Gastrocnemius medialis (tissue), 4 donors: Measurements from ENCODE around the gene KRTAP6-3.

Experiments
- CTCF ChIP-seq, 5 experiments: fragments of 450-650 bp in 3 of 5; fragments of 200-600 bp in 2 of 5; sonication (generic) in 2 of 5; IDR thresholded peaks in 4 of 5; conservative IDR thresholded peaks in 1 of 5; 1 replicate in 4 of 5; 2 replicates in 1 of 5; pipeline ENCODE4 v1.5.1; 2016 to 2019; ENCODE audit warnings: antibody characterized with exemption in 5 of 5, mild to moderate bottlenecking in 3 of 5, moderate library complexity in 3 of 5
- POLR2A ChIP-seq, 2 donors: fragments of 450-650 bp; IDR thresholded peaks; one replicate each; pipeline ENCODE4 v1.6.1; 2017; ENCODE audit warnings: antibody characterized with exemption in 2 of 2, mild to moderate bottlenecking in 2 of 2, moderate library complexity in 2 of 2

- TF ChIP-seq CTCF (IDR thresholded peaks at IDR 0.05 in 4 of 5, conservative IDR thresholded peaks at IDR 0.05 in 1 of 5), result no peak
- TF ChIP-seq POLR2A (IDR thresholded peaks at IDR 0.05), result no peak
Measured at GRCh38 chr21:30563630-30564029, 28.6 kb upstream of the KRTAP6-3 start.
